Stimulated activated CD4-positive, alpha-beta T cell treated with anti-CD3 and anti-CD28 coated beads, TNF-alpha, amount 100 ng/mL, for 24 hours (primary cell): Measurements from ENCODE around the gene CEMIP2.
A peak's percentile ranks its signal among the peaks of the same experiment; 100 is the strongest.

Experiments
- DNase-seq, 3 experiments: peaks; one replicate each; pipeline ENCODE4 v3.0.0-alpha.2; 2020; ENCODE audit warnings: low read depth in 3 of 3

The CEMIP2 gene

GRCh38 chr9:71774920-71775319 is 6.6 kb upstream of the CEMIP2 start:
- DNase-seq: no peak

DNA sequence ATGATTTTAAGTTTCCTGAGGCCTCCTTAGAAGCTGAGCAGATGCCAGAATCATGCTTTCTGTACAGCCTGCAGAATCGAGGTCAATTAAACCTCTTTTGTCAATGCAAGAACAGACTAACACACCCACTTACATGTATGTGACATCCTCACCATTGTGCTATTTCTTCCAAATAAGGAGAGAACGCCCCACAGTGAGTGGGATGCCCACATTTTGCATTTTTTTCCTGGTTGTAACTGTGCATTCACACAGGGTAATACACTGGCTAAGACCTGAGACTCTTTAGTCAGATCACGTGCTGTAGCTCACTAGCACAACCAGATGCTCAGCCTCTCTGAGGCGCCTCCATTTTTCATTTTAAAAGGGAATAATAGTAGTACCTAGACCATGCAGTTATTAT is 4.4 kb upstream of the CEMIP2 start:
- DNase-seq: no peak

GRCh38 chr9:71770170-71770569 is 1.9 kb upstream of the CEMIP2 start:
- no peak for DNase-seq

GRCh38 chr9:71769175-71770161 is 1.2 kb upstream of the CEMIP2 start:
- DNase-seq: peak in 1 of 3 experiments; percentile 67

- DNase-seq: no peak
These were observed 464 bp downstream of the CEMIP2 start for GRCh38 chr9:71767776-71768321.

- no peak for DNase-seq
These were observed 1.0 kb downstream of the CEMIP2 start for GRCh38 chr9:71767163-71767775.

GRCh38 chr9:71766663-71767062 is 1.6 kb downstream of the CEMIP2 start:
- no peak for DNase-seq

- no peak for DNase-seq
These were observed 2.6 kb downstream of the CEMIP2 start for GRCh38 chr9:71765693-71766092.

GRCh38 chr9:71764891-71765290 is 3.4 kb downstream of the CEMIP2 start:
- no peak for DNase-seq

- no peak for DNase-seq
These were observed 3.9 kb downstream of the CEMIP2 start for GRCh38 chr9:71764463-71764862.

- no peak for DNase-seq
These were observed 4.5 kb downstream of the CEMIP2 start for GRCh38 chr9:71763832-71764231.

DNA sequence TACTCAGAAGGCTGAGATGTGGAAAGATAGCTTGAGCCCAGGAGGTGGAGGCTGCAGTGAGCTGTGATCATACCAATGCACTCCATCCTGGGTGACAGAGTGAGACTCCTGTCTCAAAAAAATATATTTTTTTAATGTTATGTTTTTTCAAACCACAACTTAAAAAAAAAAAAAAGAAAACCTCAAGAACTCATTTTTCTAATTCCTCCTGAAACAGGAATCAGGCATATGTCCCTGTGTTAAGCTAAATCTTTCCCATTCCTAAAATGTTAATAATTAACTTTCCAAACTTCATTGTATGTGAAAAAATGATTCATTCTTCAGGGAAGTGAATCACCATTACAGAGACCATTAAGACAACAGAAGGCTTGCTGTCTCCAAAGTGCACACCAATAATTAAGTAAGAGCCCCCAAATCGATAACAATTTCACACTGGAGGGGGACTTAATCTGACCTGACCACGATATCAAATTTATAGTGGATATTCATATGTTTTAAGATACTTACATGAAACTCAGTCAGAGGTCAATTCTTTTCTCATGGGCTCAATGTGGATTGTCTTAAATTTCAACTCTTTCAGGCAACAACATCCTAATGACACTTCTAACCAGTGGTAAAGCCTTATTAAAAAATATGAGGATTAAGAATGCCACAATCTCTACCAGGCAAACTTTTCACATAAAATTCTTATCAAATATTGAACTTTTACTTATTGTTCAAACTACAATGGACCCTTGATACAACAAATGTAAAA is 5.2 kb downstream of the CEMIP2 start:
- no peak for DNase-seq

GRCh38 chr9:71761938-71762353 is 6.4 kb downstream of the CEMIP2 start:
- no peak for DNase-seq

GRCh38 chr9:71760901-71761300 is 7.4 kb downstream of the CEMIP2 start:
- DNase-seq: no peak

DNA sequence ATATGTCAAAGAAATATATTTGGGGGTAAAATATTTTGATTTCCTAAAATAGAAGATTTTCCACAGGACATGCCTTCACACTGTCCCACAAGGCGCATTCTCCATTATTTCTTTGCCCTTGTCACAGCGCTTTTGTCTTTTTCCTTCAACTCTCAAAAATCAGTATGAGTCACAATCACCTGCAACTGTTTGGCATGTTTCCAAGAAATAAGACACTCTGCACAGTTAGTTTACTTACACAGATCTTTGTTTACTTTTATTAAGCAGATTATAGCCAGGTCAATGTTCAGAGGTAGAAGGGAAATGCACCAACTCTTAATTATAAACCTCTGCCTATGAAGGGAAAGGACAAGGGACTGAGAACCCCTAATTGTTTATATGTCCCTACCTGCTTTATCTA is 9.5 kb downstream of the CEMIP2 start:
- no peak for DNase-seq

DNA sequence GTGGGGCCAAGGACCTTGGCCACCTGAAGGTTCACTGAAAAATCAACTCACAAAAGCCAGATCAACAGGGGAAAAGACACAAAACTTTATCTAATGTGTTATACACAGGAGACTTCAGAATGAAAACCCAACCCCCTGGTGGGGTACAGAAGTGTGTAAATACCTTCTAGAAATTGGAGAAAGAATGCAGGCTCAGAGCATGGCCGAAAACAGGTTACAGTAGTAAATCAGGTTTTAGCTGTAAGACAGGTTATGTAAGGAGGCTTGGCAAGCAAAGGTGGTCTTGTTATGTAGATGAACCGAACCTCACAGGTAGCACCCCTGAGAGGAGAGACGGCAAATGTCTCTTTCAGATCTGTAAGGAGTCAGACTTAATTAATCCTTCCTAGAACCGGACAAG is 10.0 kb downstream of the CEMIP2 start:
- DNase-seq: no peak

GRCh38 chr9:71756753-71757152 is 11.6 kb downstream of the CEMIP2 start:
- no peak for DNase-seq

DNA sequence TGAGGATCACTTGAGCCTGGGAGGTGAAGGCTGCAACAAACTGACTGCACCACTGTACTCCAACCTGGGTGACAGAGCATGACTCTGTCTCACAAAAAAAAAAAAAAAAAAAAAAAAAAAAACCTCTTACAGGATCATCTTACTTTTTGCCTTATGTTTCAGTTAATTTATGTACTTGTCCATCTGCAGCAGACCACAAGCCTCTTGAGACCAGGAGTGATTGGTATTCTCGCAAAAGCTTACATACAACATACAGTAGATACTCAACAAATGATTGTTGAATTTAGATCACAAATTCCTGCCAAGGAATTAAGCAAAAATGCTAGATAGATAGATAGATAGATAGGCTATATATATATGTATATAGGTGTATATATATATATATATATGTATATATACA is 12.4 kb downstream of the CEMIP2 start:
- no peak for DNase-seq

GRCh38 chr9:71755230-71755629 is 13.1 kb downstream of the CEMIP2 start:
- DNase-seq: no peak

- DNase-seq: no peak
These were observed 14.2 kb downstream of the CEMIP2 start for GRCh38 chr9:71754151-71754550.

DNA sequence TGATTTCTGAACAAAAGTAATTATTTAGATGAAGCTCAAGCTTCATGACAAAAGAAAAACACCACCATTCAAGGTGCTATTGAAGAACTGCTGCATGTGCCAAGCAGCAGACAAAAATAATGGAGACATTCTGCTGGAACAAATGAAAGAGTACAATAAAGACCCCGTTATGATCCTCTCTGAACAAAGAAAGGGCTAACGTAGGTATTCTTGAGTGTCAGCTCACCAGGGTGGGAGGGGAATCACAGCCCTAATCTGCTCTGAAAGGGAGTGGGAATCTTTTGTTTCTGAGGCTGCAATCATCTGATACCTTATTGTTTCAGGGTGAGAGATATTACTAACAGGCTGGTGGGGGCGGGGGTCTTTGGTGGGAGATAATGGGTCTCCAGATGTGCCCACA is 15.4 kb downstream of the CEMIP2 start:
- DNase-seq: no peak

- no peak for DNase-seq
These were observed 16.0 kb downstream of the CEMIP2 start for GRCh38 chr9:71752352-71752751.
